Lower leg skin (tissue), 3 donors: Measurements from ENCODE around the gene PPP2R2B.

ENCODE experiments used
- POLR2A ChIP-seq, 2 donors: fragments of 450-650 bp; IDR thresholded peaks; one replicate each; pipeline ENCODE4 v1.6.1; 2016 to 2017; ENCODE audit warnings: antibody characterized with exemption in 2 of 2, mild to moderate bottlenecking in 1 of 2, moderate library complexity in 1 of 2
- TF ChIP-seq, protein P1 (sequence below), 3 donors: fragments of 450-650 bp; IDR thresholded peaks; one replicate each; pipeline ENCODE4 v1.5.1; 2016; ENCODE audit warnings: antibody characterized with exemption in 3 of 3, mild to moderate bottlenecking in 3 of 3, moderate library complexity in 2 of 3

DNA sequence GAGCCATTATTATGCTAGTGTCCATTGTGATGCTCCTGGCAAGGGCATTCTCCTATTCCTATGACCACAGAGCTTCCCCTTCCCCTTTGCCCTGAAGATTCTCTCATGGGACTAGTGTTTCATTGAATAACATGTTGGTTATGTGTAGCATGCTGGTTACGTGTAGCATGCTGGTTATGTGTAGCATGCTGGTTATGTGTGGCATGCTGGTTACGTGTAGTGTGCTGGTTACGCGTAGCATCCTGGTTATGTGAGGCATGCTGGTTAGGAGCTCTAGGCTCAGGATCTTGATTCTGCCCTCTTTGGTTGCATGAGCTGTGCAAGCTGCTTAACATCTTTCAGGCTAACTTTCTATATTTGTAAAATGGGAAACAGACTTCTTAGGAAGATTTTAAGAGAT lies 316.1 kb downstream of the PPP2R2B start:
- TF ChIP-seq, protein P1, sequence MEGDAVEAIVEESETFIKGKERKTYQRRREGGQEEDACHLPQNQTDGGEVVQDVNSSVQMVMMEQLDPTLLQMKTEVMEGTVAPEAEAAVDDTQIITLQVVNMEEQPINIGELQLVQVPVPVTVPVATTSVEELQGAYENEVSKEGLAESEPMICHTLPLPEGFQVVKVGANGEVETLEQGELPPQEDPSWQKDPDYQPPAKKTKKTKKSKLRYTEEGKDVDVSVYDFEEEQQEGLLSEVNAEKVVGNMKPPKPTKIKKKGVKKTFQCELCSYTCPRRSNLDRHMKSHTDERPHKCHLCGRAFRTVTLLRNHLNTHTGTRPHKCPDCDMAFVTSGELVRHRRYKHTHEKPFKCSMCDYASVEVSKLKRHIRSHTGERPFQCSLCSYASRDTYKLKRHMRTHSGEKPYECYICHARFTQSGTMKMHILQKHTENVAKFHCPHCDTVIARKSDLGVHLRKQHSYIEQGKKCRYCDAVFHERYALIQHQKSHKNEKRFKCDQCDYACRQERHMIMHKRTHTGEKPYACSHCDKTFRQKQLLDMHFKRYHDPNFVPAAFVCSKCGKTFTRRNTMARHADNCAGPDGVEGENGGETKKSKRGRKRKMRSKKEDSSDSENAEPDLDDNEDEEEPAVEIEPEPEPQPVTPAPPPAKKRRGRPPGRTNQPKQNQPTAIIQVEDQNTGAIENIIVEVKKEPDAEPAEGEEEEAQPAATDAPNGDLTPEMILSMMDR (IDR thresholded peaks at IDR 0.05) = no peak
- no peak for TF ChIP-seq POLR2A (IDR thresholded peaks at IDR 0.05)
